HG03103 (cell line): ENCODE data around the gene MKNK1.

Experiments
- ATAC-seq: cut with Tn5 transposase; IDR thresholded peaks from one replicate; pipeline ENCODE4 v1.9.1; 2021; ENCODE audit warnings: low read depth; ENCODE audit not compliant: unreplicated experiment

MKNK1 gene

DNA sequence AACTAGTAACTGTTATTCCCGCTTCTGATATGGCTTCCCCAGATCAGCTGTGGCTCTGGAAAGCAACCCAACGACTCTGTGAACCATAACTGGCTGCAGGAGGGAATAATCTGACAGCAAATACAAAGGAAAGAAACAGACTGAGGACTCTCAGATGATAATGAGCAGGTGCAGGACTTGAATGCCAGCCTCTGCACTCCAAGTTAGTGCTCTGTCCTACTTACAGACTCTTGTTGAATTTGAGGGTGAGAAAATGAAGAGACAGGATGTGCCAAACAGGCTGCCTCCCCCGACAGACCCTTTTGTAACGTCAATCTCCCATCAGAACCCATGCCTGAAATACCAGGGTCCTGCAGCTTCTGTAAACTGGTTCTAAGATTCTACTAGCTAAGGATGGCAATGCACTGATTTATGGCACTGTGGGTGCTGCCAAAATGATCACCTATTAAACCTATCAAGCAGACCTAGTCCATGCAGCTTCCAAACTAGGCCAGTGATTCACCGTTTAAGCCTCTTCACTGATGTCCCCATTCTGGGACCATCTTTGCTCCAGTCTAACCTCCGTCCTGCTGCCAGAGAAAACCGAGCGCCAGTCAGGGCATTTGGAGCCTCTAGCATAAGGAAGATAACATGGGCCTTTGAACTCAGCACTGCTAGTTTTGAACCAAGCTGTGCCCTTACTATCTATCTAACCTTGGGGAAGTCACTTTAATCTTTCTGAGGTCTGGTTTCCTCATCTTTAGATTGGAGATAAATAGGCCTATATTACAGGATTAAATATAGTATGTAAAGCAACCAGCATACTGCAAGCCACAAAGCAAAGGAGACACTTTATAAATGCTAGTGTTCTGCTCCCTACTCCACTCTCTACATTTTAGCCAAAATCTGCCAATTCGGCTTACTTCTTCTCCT, 4.8 kb downstream of the MKNK1 start:
- no peak for ATAC-seq

- ATAC-seq, result no peak
These were observed 7.2 kb downstream of the MKNK1 start for GRCh38 chr1:46596846-46597245.

- ATAC-seq, result no peak
These were observed 8.0 kb downstream of the MKNK1 start for GRCh38 chr1:46596036-46596435.

DNA sequence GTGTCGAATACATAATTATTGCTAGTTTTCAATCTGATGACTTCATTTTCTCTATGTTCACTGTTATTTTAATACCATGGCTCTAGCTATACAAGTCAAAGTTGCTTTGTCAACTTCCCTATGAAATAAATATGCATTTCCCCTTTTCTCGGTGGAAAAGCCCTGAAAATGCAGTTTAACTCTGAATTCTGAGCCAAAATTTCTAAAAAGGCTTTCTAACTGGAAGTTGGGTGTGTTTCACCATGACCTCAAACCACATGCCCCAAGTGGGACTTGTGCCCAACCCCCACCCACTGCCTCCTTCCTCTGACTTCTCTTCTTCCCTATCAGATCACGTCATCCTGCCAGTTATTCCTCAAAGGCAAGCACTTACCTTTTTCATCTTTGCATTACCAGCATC, 8.9 kb downstream of the MKNK1 start:
- no peak for ATAC-seq

GRCh38 chr1:46594063-46594462, 10.0 kb downstream of the MKNK1 start:
- no peak for ATAC-seq

- ATAC-seq, result no peak
These were observed 11.2 kb downstream of the MKNK1 start for GRCh38 chr1:46592823-46593222.

DNA sequence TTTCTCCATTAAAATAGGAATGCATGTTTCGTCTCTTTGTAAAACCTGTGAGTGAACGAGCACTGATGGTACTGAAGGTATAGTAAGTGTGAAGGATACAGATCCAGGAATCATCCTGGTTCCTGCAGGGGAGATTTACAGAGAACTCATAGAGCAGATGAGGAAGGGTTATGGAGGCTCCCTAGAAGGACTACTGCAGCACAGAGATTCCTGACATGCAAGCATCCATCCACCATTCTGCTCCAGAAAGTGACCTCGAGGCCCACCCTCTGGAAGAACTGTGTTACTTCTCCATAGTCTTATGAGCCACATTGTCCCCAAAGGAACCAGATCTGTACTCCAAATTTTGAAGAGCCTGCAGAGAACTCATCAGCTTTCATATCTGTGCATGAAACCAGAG, 14.5 kb downstream of the MKNK1 start:
- no peak for ATAC-seq

DNA sequence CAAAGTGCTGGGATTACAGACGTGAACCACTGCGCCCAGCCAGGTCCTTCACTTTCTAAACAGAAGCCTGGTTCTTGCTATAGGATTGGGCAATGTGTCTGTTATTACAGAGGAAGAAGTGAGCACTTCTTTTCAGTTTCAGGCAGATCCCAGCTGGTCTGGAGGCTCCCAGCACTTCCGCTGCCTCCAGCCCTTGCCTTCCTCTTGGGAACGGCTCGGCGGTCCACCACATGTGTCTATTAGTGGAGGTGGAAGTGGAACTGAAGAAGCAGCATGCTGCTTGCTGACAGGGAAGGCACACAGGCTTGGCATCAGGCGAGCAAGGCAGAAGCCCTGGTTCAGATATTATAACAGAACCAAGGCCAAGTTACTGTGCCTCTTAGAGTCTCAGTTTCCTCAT, 17.0 kb downstream of the MKNK1 start:
- no peak for ATAC-seq

GRCh38 chr1:46585312-46585938, 18.6 kb downstream of the MKNK1 start:
- ATAC-seq, result no peak

- no peak for ATAC-seq
These were observed 20.6 kb downstream of the MKNK1 start for GRCh38 chr1:46583494-46583893.

GRCh38 chr1:46582972-46583371, 21.1 kb downstream of the MKNK1 start:
- no peak for ATAC-seq

DNA sequence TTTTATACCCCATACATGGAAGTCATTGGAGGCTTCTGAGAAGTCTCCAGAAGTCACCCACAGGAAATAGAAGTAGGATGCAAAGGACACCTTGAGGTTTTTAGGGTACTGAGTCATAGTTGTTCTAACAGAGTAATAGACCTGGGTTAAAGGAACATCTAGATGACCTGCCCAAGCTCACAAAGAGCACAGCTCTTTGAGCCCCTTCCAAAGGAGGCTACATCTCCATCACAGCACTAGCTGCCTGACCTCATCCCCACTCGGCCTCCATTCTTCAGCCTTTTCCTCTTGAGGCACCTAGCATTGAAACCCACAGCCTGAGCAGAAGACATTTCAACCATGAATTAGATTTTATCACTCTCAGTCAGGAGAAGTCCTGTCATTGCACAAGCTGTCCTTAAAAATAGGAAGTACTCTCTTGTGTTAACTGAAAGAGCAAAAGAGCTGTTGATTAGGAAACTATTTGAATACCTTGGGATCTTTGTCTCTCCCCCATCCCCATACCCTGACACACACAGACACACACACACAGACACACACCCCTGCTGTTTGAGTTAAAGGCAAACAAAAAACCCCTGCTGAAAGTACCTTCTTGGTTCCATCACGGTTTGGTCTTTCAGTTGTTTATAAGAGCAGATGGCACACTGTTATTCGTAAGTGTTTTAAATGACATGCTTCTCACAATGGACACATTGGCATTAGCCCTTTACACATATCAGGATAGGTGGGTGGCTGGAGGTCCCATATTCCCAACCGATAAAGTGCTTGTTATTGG, 22.2 kb downstream of the MKNK1 start:
- ATAC-seq, result no peak

DNA sequence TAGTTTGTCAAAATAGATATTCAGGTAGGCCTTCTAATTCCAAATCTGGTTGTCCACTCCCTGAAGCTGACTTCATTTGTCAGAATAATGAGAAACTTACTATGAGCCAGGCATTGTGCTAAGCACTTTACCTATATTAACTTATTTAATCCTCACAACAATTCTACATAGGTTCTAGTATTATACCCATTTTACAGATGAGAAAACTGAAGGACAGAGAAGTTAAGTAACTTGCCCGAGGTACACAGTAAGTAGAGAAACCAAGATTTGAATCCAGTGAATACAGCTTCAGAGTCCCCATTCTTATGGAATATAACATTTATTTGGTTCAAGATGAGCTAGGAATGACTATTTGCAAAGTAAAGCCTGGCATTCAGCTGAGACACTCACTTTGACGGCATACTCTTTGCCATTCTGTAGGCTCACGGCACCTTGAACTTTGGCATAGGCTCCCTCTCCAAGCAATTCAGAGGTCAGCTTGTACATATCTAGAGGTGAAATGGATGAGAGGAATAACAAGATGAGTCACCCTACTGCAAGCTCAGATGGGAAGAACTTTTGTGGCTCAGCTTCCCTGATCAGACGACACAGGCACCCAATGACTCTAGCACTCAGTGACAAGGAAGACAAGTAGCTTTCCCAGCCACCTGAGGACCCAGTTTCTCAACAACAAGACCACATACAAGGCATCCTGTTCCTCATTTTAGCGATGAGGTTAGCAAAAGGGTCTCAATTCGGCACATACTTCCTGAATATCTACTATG, 23.7 kb downstream of the MKNK1 start:
- no peak for ATAC-seq

GRCh38 chr1:46577671-46578070, 26.4 kb downstream of the MKNK1 start:
- no peak for ATAC-seq

- ATAC-seq, result no peak
These were observed 27.5 kb downstream of the MKNK1 start for GRCh38 chr1:46576596-46576995.

DNA sequence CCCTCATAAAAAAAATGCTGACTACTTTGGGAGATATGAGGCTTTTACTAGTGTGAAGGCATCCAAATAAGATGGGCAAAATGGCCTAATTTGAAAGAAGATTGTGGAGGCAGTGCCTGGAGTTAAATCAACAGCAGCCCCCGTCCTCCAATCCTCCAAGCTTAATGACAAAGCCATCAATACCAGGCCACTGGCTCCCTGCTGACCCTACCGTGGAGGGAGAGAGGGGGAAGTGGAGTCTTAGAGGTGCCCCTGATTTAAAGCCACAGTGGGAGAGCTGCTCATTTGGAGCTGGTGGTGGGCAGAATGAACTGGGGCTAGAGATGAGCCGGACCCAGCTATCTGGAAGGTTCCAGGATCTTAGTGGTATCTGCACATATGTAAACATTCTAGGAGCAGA, 28.3 kb downstream of the MKNK1 start:
- no peak for ATAC-seq

GRCh38 chr1:46575300-46575699, 28.8 kb downstream of the MKNK1 start:
- no peak for ATAC-seq

GRCh38 chr1:46571691-46572225, 32.3 kb downstream of the MKNK1 start:
- ATAC-seq, result no peak

DNA sequence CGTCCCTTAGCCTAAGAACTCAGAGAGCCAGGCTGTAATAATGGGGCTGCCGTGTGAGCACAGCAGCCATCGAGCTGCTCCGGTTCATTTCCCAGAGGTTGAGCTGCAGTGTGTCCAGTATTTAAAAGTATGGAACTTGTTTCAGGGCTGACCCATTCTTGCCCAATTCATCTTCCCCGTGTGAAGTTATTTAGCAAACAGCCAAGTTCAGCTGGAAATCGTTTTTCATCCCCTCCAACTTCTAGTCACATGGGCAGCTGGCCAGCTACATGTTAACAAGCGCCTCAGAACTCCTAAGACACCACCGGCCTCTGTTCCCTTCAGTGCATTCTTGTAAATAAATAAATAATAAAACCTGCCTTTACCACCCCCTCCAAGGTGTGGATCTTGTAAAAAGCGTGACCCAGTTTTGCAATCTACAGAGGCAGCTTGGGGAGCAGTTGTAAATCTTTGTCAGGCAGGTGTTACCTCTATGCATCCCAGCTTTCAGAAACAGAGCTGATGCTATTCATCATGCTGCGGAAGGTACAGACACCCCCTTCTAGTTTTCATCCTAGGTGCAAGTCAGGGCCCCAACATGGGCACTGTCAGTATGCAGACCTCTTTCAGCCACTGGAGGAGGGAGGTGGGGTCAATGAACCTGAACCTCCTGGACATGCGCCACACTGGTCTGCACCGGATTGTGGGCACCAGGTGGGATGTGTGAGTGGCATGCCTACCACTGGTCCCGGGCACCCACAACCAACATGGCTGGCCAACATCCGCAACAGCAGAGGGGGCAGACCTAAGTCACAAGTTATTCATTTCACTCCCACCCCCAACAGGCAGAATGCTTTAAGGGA, 34.0 kb downstream of the MKNK1 start:
- no peak for ATAC-seq
